ENCODE results near the gene LMAN2.

GRCh38 chr5:177365845-177366527 is 14.5 kb upstream of the LMAN2 start:
- TF ChIP-seq, protein P1, sequence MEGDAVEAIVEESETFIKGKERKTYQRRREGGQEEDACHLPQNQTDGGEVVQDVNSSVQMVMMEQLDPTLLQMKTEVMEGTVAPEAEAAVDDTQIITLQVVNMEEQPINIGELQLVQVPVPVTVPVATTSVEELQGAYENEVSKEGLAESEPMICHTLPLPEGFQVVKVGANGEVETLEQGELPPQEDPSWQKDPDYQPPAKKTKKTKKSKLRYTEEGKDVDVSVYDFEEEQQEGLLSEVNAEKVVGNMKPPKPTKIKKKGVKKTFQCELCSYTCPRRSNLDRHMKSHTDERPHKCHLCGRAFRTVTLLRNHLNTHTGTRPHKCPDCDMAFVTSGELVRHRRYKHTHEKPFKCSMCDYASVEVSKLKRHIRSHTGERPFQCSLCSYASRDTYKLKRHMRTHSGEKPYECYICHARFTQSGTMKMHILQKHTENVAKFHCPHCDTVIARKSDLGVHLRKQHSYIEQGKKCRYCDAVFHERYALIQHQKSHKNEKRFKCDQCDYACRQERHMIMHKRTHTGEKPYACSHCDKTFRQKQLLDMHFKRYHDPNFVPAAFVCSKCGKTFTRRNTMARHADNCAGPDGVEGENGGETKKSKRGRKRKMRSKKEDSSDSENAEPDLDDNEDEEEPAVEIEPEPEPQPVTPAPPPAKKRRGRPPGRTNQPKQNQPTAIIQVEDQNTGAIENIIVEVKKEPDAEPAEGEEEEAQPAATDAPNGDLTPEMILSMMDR (IDR thresholded peaks at IDR 0.05 in 8 of 11, conservative IDR thresholded peaks at IDR 0.05 in 3 of 11) = no peak
- no peak for TF ChIP-seq POLR2A (IDR thresholded peaks at IDR 0.05)
- no peak for TF ChIP-seq POLR2AphosphoS5 (IDR thresholded peaks at IDR 0.05)
